Jurkat, Clone E6-1 (cell line): Measurements from ENCODE around the gene ABI3.

ENCODE experiments used
- DNase-seq: peaks from one replicate; pipeline ENCODE4 v3.0.0-alpha.2; 2011; ENCODE audit warnings: low read depth, low spot score
- H3K4me3 ChIP-seq: 2 replicates; pipeline ENCODE4 v1.5.1; 2011; ENCODE audit warnings: mild to moderate bottlenecking, low read length, control low read depth, moderate library complexity

Gene ABI3

DNA sequence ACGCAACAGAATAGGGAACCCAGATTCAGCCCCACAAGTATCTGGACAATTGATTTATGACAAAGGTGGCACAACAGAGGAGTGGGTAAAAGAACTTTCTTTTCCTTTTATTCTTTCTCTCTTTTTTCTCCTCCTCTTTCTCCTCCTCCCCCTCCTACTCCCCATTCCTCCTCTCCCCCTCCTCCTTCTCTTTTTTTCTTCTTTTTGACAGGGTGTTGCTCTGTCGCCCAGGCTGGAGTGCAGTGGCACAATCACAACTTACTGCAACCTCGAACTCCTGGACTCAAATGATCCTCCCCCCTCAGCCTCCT lies 16.3 kb upstream of the ABI3 start:
- no peak overlapping the region for H3K4me3 ChIP-seq
- no peak for DNase-seq

- H3K4me3 ChIP-seq, result no peak overlapping the region
- DNase-seq, result no peak
These were observed 14.8 kb upstream of the ABI3 start for GRCh38 chr17:49195751-49196150.

DNA sequence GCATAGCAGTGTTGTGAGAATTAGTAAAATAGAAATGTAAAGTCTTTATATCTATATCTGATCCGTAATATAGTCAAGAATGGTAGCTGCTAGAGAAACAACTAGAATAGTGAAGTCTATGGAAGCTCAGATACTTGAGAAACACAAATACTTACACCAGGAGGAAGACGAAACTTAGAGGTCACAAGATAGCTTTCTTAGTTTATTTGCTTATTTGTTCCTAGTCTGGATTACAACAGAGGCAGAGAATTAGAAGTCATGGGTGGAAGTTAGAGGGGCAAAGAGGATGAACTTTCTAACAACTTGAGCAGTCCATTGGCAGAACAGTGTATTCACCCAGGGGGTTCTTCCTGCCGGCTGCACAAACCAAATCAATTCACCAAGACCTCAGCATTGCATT lies 14.0 kb upstream of the ABI3 start:
- DNase-seq, result no peak

GRCh38 chr17:49197346-49197998 lies 13.0 kb upstream of the ABI3 start:
- DNase-seq, result no peak
- no peak overlapping the region for H3K4me3 ChIP-seq

More for the DNA sequence above, 14.0 kb upstream of the ABI3 start:
- no peak overlapping the region for H3K4me3 ChIP-seq

GRCh38 chr17:49198211-49198610 lies 12.3 kb upstream of the ABI3 start:
- no peak overlapping the region for H3K4me3 ChIP-seq

DNA sequence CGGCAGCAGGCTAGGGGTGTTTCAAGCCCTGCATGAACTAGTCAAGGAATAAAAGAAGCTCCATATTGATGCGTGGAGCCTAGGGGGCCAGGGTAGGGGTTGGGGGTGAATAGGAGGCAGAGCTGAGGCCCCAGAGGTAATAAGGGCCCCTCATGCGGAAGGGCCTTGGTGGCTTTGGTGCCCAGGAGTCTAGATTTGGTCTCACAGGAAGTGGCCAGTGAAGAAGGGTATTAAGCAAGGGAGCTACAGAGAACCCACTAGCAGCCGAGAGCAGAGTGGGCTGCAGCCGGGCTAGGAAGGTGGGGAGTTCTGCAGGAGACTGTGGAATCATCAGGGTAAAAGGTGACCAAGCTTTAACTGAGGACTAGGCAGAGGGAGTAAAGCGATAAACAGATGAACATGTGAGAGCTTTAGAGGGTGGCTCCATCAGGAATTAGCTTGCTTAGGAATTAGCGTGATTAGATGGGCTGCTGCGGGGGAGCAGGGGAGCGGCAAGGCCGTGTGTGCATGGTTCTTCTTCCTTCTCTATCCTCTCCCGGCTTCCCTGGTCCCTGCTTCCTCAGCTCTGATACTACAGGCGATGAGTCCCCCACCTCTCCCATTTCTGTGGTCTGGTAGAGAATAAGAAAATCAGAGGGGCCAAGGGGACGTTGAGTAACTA lies 10.0 kb upstream of the ABI3 start:
- no peak for DNase-seq
- no peak overlapping the region for H3K4me3 ChIP-seq

More at GRCh38 chr17:49198211-49198610, 12.3 kb upstream of the ABI3 start:
- no peak for DNase-seq

GRCh38 chr17:49201481-49201927 lies 9.0 kb upstream of the ABI3 start:
- H3K4me3 ChIP-seq, result no peak overlapping the region
- DNase-seq, result no peak

- DNase-seq, result no peak
- H3K4me3 ChIP-seq, result no peak overlapping the region
These were observed 6.7 kb upstream of the ABI3 start for GRCh38 chr17:49203796-49204195.

DNA sequence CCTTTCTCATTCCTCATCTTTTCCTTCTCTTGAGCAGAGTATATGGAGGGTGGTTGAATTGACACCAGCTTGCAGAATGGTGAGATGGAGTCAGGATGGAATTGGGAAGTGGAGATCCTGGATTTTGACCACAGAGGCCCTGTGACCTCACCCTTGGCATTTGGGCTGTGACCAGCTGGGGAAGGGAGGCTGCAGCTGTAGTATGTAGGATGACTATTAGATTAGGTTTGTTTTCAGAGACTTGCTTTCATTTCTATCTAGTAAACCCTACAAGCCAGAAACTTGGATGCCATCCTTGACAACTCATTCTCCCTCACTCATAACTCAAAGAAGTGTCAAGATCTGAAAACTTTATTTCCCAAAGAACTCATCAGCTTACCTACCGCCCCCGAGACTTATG lies 6.0 kb upstream of the ABI3 start:
- no peak for DNase-seq
- no peak overlapping the region for H3K4me3 ChIP-seq

- DNase-seq, result peak; percentile 58
- H3K4me3 ChIP-seq, result no peak overlapping the region
These were observed 1.4 kb upstream of the ABI3 start for GRCh38 chr17:49209061-49209571.

DNA sequence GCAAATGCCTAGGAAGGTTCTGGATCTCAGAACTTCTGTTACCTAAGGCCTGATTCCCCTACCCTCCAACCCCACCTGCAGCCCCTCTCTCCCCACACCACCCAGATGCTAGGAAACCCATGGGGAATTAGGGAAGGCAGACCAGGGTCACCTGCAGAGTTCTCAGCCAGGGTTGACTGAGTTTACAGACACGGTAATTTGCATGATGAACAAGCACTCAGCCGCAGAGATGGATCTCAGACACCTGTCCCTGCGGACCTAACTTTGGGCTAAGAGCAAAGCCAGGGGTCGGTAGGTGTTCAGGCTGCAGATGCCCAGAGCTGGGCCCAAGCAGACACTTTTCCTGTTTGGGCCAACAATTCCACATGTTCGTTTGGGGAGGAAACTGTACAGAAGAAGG lies 2.9 kb downstream of the ABI3 start:
- H3K4me3 ChIP-seq, result no peak overlapping the region
- no peak for DNase-seq

GRCh38 chr17:49213847-49214246 lies 3.3 kb downstream of the ABI3 start:
- no peak overlapping the region for H3K4me3 ChIP-seq
- DNase-seq, result no peak

DNA sequence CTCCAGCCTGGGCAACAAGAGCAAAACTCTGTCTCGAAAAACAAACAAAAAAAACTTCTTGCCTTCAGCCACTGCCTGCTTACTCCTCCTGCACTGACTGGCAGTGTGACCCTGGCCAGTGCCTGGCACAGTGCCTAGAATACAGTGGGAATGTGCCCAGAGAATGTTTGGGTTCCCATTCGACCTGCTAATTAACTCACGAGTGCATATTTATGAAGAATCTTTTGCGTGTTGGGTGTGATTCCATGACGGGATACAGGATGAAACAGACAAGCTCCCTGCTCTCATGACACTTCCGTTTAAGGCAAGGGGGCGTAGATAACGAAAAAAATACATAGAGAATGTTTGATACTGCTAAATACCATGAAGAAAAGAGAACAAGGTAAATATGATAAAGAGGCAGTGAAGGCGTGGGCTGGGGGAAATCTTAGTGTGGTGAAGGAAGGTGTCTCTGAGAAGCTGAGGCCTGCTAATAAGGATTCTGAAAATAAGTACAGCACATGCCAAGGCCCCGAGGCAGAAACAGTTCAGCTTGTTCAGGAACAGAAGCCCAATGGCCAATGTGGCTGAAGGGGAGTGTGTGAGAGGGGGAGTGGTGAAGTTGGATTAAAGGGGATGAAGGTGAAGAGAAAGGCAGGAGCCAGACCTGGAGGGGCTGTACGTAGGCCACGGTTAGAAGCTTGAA lies 4.3 kb downstream of the ABI3 start:
- DNase-seq, result no peak
- H3K4me3 ChIP-seq, result no peak overlapping the region

GRCh38 chr17:49216482-49216881 lies 6.0 kb downstream of the ABI3 start:
- DNase-seq, result no peak
- H3K4me3 ChIP-seq, result no peak overlapping the region

GRCh38 chr17:49216953-49217650 lies 6.6 kb downstream of the ABI3 start:
- DNase-seq, result no peak
- H3K4me3 ChIP-seq, result no peak overlapping the region

DNA sequence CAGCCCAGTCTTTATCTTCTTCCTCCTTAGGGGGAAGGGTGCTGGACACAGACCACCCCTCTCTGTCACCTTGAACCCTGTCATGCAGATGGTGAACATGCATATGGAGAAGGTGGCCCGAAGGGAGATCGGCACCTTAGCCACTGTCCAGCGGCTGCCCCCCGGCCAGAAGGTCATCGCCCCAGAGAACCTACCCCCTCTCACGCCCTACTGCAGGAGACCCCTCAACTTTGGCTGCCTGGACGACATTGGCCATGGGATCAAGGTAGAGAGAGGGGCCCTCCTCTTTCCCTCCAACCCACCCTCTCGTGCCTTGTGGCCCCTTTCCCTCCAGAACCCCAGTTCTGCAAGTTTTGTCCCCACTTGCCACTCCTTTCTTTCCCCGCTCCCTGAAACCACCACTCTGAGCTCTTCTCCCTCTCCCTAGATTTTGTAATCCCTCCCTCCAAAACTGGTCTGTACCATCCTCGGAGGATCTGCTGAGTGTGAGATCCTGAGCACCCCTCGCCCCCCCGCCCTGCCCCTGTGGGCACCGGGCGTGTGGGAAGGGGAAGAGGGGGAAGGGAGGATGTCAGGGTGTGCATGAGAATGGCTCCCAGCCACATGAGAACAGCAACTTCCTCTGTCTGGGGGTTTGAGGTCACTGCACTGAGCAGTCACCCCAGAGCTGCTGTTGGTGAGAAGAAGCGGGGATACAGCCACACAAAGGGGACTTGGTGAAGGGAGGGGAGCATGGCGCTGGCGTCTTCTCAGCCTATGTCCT lies 7.3 kb downstream of the ABI3 start:
- H3K4me3 ChIP-seq, result peak overlapping the region; percentile 15
- peak; percentile 94 for DNase-seq

- peak; percentile 59 for DNase-seq
- H3K4me3 ChIP-seq, result no peak overlapping the region
These were observed 8.7 kb downstream of the ABI3 start for GRCh38 chr17:49218941-49219913.

- DNase-seq, result no peak
- no peak overlapping the region for H3K4me3 ChIP-seq
These were observed 9.5 kb downstream of the ABI3 start for GRCh38 chr17:49219987-49220386.
